IMR-90 (cell line): ENCODE data around the gene SRPK1. TPM values are rescaled to one million over a fixed set of nuclear protein-coding genes. Genes with fewer than 3 reads are reported as not detected.

Source experiments
- ATAC-seq: fragments of 200-7000 bp; cut with Tn5 transposase; 2 replicates; pipeline ENCODE4 v1.9.1; 2020; ENCODE audit warnings: low read depth, mild to moderate bottlenecking, moderate library complexity
- BruUV-seq: library from RNA; stranded (reverse); fragments of 400-500 nt; replicated peaks from 2 replicates; lab custom pipeline; 2021; lab: Mats Ljungman, UMichigan
- CTCF ChIA-PET: fragments of 300-600 bp; formaldehyde crosslinking; extraction: SDS; loops from one replicate; lab custom pipeline; 2021; ENCODE audit warnings: antibody characterized with exemption; lab: Yijun Ruan, JAX
- POLR2A ChIA-PET: fragments of 300-600 bp; sonication (Branson Sonifier 250); formaldehyde crosslinking; loops from one replicate; lab custom pipeline; 2022; ENCODE audit warnings: antibody characterized with exemption; ENCODE audit not compliant: unreplicated experiment; lab: Charles Lee
- DNase-seq: peaks from one replicate; pipeline ENCODE4 v3.0.0; 2013
- H2AFZ ChIP-seq: replicated peaks from 2 replicates; pipeline ENCODE3; 2013; ENCODE audit warnings: low read length, mild to moderate bottlenecking; ENCODE audit not compliant: poor library complexity
- H2AK5ac ChIP-seq: 2 replicates; pipeline ENCODE4 v1.6.1; 2013; ENCODE audit warnings: low read depth, low read length, inconsistent platforms
- H2AK9ac ChIP-seq: replicated peaks from 2 replicates; pipeline ENCODE3; 2013; ENCODE audit warnings: mild to moderate bottlenecking, low read depth, low read length, moderate library complexity; ENCODE audit not compliant: poor library complexity
- H2BK120ac ChIP-seq: 2 replicates; pipeline ENCODE4 v1.6.1; 2013; ENCODE audit warnings: low read depth, low read length, inconsistent platforms
- H2BK15ac ChIP-seq: 3 replicates; pipeline ENCODE4 v1.6.1; 2013; ENCODE audit warnings: low read depth, low read length, inconsistent platforms
- H2BK20ac ChIP-seq: 2 replicates; pipeline ENCODE4 v1.6.1; 2013; ENCODE audit warnings: low read depth, mild to moderate bottlenecking, inconsistent platforms, low read length, moderate library complexity
- H2BK5ac ChIP-seq: 2 replicates; pipeline ENCODE4 v1.6.1; 2013; ENCODE audit warnings: mild to moderate bottlenecking, low read depth, low read length, inconsistent platforms; ENCODE audit not compliant: poor library complexity, severe bottlenecking
- H3K14ac ChIP-seq: replicated peaks from 2 replicates; pipeline ENCODE4 v1.6.1; 2013; ENCODE audit warnings: low read depth, low read length, inconsistent platforms
- H3K18ac ChIP-seq: 2 replicates; pipeline ENCODE4 v1.6.1; 2013; ENCODE audit warnings: low read depth, low read length, control low read depth
- H3K23ac ChIP-seq: 2 replicates; pipeline ENCODE4 v1.6.1; 2013; ENCODE audit warnings: low read depth, low read length, inconsistent platforms
- H3K27ac ChIP-seq: 2 replicates; pipeline ENCODE4 v1.5.1; 2013; ENCODE audit warnings: mild to moderate bottlenecking, control low read depth, low read length; ENCODE audit not compliant: insufficient read depth
- H3K27me3 ChIP-seq: 2 replicates; pipeline ENCODE4 v1.6.1; 2013; ENCODE audit warnings: low read length; ENCODE audit not compliant: control insufficient read depth, insufficient read depth
- H3K36me3 ChIP-seq: 2 replicates; pipeline ENCODE4 v1.6.1; 2013; ENCODE audit warnings: low read length, mixed read lengths; ENCODE audit not compliant: control insufficient read depth, insufficient read depth
- H3K4ac ChIP-seq: 2 replicates; pipeline ENCODE4 v1.6.1; 2013; ENCODE audit warnings: low read depth, low read length, inconsistent platforms
- H3K4me1 ChIP-seq: 2 replicates; pipeline ENCODE4 v1.6.1; 2013; ENCODE audit warnings: low read length, mixed read lengths; ENCODE audit not compliant: control insufficient read depth, insufficient read depth
- H3K4me2 ChIP-seq: 2 replicates; pipeline ENCODE4 v1.6.1; 2013; ENCODE audit warnings: low read depth, mild to moderate bottlenecking, control low read depth, low read length, moderate library complexity
- H3K4me3 ChIP-seq: 2 replicates; pipeline ENCODE4 v1.5.1; 2013; ENCODE audit warnings: low read depth, mild to moderate bottlenecking, control low read depth, low read length, moderate library complexity; ENCODE audit not compliant: insufficient read depth
- H3K56ac ChIP-seq: 2 replicates; pipeline ENCODE4 v1.6.1; 2013; ENCODE audit warnings: low read length, inconsistent platforms; ENCODE audit not compliant: insufficient read depth; ENCODE audit errors: extremely low read depth
- H3K79me1 ChIP-seq, 2 experiments: 2 replicates each; pipeline ENCODE4 v1.6.1; 2013; ENCODE audit warnings: low read length in 2 of 2, inconsistent platforms in 1 of 2, low read depth in 1 of 2
- H3K9ac ChIP-seq: 2 replicates; pipeline ENCODE4 v1.6.1; 2013; ENCODE audit warnings: low read depth, low read length, control low read depth
- H3K9me1 ChIP-seq: 2 replicates; pipeline ENCODE4 v1.6.1; 2013; ENCODE audit warnings: low read length, inconsistent platforms; ENCODE audit not compliant: insufficient read depth
- H3K9me3 ChIP-seq: 2 replicates; pipeline ENCODE4 v1.6.1; 2013; ENCODE audit warnings: low read length; ENCODE audit not compliant: control insufficient read depth, insufficient read depth
- H4K20me1 ChIP-seq: 2 replicates; pipeline ENCODE4 v1.6.1; 2013; ENCODE audit warnings: low read length, inconsistent platforms; ENCODE audit not compliant: insufficient read depth
- H4K5ac ChIP-seq: 2 replicates; pipeline ENCODE4 v1.6.1; 2013; ENCODE audit warnings: mild to moderate bottlenecking, low read depth, low read length, control low read depth
- H4K8ac ChIP-seq, 2 experiments: 2 replicates each; pipeline ENCODE4 v1.6.1; 2013; ENCODE audit warnings: low read depth in 2 of 2, low read length in 2 of 2, control low read depth in 1 of 2, inconsistent platforms in 1 of 2
- H4K91ac ChIP-seq: 2 replicates; pipeline ENCODE4 v1.6.1; 2013; ENCODE audit warnings: low read depth, low read length, inconsistent platforms; ENCODE audit not compliant: insufficient read depth
- BHLHE40 ChIP-seq: fragments of 150-350 bp; IDR thresholded peaks from 2 replicates; pipeline ENCODE4 v1.6.1; 2016; ENCODE audit warnings: mild to moderate bottlenecking, low read depth, low read length
- CEBPB ChIP-seq: IDR thresholded peaks from 2 replicates; pipeline ENCODE4 v1.6.1; 2012; ENCODE audit warnings: low read depth, low read length, improper control_type of control experiment
- CHD1 ChIP-seq: IDR thresholded peaks from 2 replicates; pipeline ENCODE4 v1.6.1; 2012; ENCODE audit warnings: low read depth, low read length, improper control_type of control experiment
- FOS ChIP-seq: fragments of 150-350 bp; IDR thresholded peaks from 2 replicates; pipeline ENCODE4 v1.6.1; 2016; ENCODE audit warnings: low read depth, low read length
- MAFK ChIP-seq: IDR thresholded peaks from 2 replicates; pipeline ENCODE4 v1.6.1; 2012; ENCODE audit warnings: low read depth, low read length, improper control_type of control experiment
- MAZ ChIP-seq: IDR thresholded peaks from 2 replicates; pipeline ENCODE4 v1.6.1; 2012; ENCODE audit warnings: low read depth, mild to moderate bottlenecking, low read length, improper control_type of control experiment, moderate library complexity, borderline replicate concordance
- MXI1 ChIP-seq: IDR thresholded peaks from 2 replicates; pipeline ENCODE4 v1.6.1; 2012; ENCODE audit warnings: low read depth, mild to moderate bottlenecking, low read length, moderate library complexity, borderline replicate concordance
- NFE2L2 ChIP-seq: fragments of 150-350 bp; IDR thresholded peaks from 2 replicates; pipeline ENCODE4 v1.6.1; 2016; ENCODE audit warnings: low read depth, mild to moderate bottlenecking, low read length
- POLR2A ChIP-seq: IDR thresholded peaks from 2 replicates; pipeline ENCODE4 v1.6.1; 2012; ENCODE audit warnings: mild to moderate bottlenecking, low read depth, low read length
- RAD21 ChIP-seq: IDR thresholded peaks from 2 replicates; pipeline ENCODE4 v1.6.1; 2012; ENCODE audit warnings: low read length, improper control_type of control experiment
- RCOR1 ChIP-seq: IDR thresholded peaks from 2 replicates; pipeline ENCODE4 v1.6.1; 2012; ENCODE audit warnings: mild to moderate bottlenecking, low read length, improper control_type of control experiment; ENCODE audit not compliant: insufficient replicate concordance
- RFX5 ChIP-seq: IDR thresholded peaks from 2 replicates; pipeline ENCODE4 v1.8.0; 2012; ENCODE audit warnings: low read depth, mild to moderate bottlenecking, low read length, moderate library complexity
- SMC3 ChIP-seq: fragments of 150-350 bp; IDR thresholded peaks from 2 replicates; pipeline ENCODE4 v1.6.1; 2016; ENCODE audit warnings: low read depth, mild to moderate bottlenecking, antibody characterized with exemption, low read length, moderate library complexity
- WGBS, 2 experiments: methylation state at CpG; one replicate each; pipeline versions ENCODE4 v1.1.5 to v1.1.7; 2013; ENCODE audit warnings: missing lambda C conversion rate in 2 of 2; ENCODE audit not compliant: insufficient read length in 1 of 2; ENCODE audit errors: extremely low coverage in 2 of 2; 5-methylcytosine and 5-hydroxymethylcytosine counted together
- dilution Hi-C: fragments of 300-500 bp; cut with HindIII; formaldehyde crosslinking; loops from one replicate; pipeline ENCODE4 v1.14.3; 2018; ENCODE audit warnings: low sequenced_read_pairs; ENCODE audit not compliant: unreplicated experiment
- in situ Hi-C: fragments of 300-500 bp; cut with MboI; formaldehyde crosslinking; loops from 3 replicates; pipeline ENCODE4 v1.14.3; 2019; ENCODE audit warnings: low sequenced_read_pairs, inconsistent platforms, mixed read lengths
- intact Hi-C: fragments of 100-400 bp; cut with micrococcal nuclease; formaldehyde crosslinking; loops from 2 replicates; pipeline ENCODE4 v1.10.0; 2022
- polyA plus RNA-seq, 3 experiments: library from polyadenylated mRNA; depleted of rRNA; stranded (reverse); fragments of >200 nt; gene quantifications; 2 replicates each; pipeline ENCODE4 v1.2.3, GENCODE V29; 2012; ENCODE audit warnings: low replicate concordance in 1 of 3
- total RNA-seq: library from RNA; depleted of rRNA; stranded (reverse); fragments of >200 nt; gene quantifications from 2 replicates; pipeline ENCODE4 v1.2.3, GENCODE V29; 2012
- TF ChIP-seq, protein P1 (sequence below): fragments of 150-350 bp; IDR thresholded peaks from 2 replicates; pipeline ENCODE4 v1.6.1; 2016; ENCODE audit warnings: low read depth, mild to moderate bottlenecking, low read length, moderate library complexity, borderline replicate concordance
- TF ChIP-seq, protein P2 (sequence below): conservative IDR thresholded peaks from 2 replicates; pipeline ENCODE4 v1.5.1; 2012; ENCODE audit warnings: mild to moderate bottlenecking, low read depth, low read length, improper control_type of control experiment
- TF ChIP-seq, protein P3 (sequence below): fragments of 150-350 bp; IDR thresholded peaks from 2 replicates; pipeline ENCODE4 v1.6.1; 2017; ENCODE audit warnings: mild to moderate bottlenecking, antibody characterized with exemption, low read length, low read depth

Gene SRPK1
- total and polyA plus RNA-seq, 2 of the 4 experiments (the other 2 are of a cell fraction), result 22.5 to 44.6 TPM

DNA sequence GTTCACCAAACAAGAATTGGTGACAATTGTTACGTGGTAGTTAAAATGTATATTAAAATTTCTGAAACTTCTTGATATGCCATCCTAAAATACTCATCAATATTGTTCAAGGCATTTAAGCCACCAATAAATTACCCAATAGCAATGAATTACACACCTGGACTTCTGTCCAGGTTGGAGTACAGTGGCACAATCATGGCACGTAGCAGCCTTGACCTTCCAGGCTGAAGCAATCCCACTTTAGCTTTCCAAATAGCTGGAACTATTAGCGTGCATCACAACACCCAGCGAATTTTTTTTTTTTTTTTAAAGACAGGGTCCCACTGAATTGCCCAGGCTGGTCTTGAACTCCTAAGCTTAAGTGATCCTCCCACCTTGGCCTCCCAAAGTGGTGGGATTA, 17.2 kb downstream of the SRPK1 start:
- no peak overlapping the region for H2AK9ac ChIP-seq
- no peak overlapping the region for H2BK5ac ChIP-seq
- H3K4me2 ChIP-seq, result no peak overlapping the region
- no peak overlapping the region for H3K18ac ChIP-seq
- H3K27ac ChIP-seq, result no peak overlapping the region
- H2AFZ ChIP-seq, result no peak overlapping the region
- H3K4me3 ChIP-seq, result no peak overlapping the region
- no TSS peak for BruUV-seq
- in situ Hi-C loops, result no loop called here
- H3K9ac ChIP-seq, result no peak overlapping the region
- ChIA-PET POLR2A (no interaction called here), CTCF (interaction anchor here (0.5 kb wide), 1 partner anchor 175 kb away, joined by 3 read pairs; no protein-coding TSS in a partner anchor)
- H2AK5ac ChIP-seq, result no peak overlapping the region
- H3K4ac ChIP-seq, result no peak overlapping the region
- no peak overlapping the region for H2BK20ac ChIP-seq
- no peak for DNase-seq
- TF ChIP-seq SMC3 (no peak), RCOR1 (no peak), BHLHE40 (no peak), MAFK (no peak), CEBPB (no peak), MAZ (no peak), CHD1 (no peak), NFE2L2 (no peak), RFX5 (no peak), RAD21 (no peak), POLR2A (no peak), MXI1 (no peak), FOS (no peak)
- TF ChIP-seq, protein P1, sequence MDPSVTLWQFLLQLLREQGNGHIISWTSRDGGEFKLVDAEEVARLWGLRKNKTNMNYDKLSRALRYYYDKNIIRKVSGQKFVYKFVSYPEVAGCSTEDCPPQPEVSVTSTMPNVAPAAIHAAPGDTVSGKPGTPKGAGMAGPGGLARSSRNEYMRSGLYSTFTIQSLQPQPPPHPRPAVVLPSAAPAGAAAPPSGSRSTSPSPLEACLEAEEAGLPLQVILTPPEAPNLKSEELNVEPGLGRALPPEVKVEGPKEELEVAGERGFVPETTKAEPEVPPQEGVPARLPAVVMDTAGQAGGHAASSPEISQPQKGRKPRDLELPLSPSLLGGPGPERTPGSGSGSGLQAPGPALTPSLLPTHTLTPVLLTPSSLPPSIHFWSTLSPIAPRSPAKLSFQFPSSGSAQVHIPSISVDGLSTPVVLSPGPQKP, result no peak
- TF ChIP-seq, protein P2, sequence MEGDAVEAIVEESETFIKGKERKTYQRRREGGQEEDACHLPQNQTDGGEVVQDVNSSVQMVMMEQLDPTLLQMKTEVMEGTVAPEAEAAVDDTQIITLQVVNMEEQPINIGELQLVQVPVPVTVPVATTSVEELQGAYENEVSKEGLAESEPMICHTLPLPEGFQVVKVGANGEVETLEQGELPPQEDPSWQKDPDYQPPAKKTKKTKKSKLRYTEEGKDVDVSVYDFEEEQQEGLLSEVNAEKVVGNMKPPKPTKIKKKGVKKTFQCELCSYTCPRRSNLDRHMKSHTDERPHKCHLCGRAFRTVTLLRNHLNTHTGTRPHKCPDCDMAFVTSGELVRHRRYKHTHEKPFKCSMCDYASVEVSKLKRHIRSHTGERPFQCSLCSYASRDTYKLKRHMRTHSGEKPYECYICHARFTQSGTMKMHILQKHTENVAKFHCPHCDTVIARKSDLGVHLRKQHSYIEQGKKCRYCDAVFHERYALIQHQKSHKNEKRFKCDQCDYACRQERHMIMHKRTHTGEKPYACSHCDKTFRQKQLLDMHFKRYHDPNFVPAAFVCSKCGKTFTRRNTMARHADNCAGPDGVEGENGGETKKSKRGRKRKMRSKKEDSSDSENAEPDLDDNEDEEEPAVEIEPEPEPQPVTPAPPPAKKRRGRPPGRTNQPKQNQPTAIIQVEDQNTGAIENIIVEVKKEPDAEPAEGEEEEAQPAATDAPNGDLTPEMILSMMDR, result no peak
- TF ChIP-seq, protein P3, sequence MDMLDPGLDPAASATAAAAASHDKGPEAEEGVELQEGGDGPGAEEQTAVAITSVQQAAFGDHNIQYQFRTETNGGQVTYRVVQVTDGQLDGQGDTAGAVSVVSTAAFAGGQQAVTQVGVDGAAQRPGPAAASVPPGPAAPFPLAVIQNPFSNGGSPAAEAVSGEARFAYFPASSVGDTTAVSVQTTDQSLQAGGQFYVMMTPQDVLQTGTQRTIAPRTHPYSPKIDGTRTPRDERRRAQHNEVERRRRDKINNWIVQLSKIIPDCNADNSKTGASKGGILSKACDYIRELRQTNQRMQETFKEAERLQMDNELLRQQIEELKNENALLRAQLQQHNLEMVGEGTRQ, result no peak
- no peak overlapping the region for H4K91ac ChIP-seq
- H3K9me3 ChIP-seq, result no peaks in the 10 kb centered on the region; the same call in 1 of the 2 replicates
- ATAC-seq, result no peak
- H3K79me1 ChIP-seq, result peaks cover 48 to 73% of the 10 kb centered on the region in 2 experiments
- WGBS, 2 experiments, result no CpG with 5 or more reads among the region's 4 CpGs
- H3K56ac ChIP-seq, result no peak overlapping the region
- peaks cover 3% of the 10 kb centered on the region; the same call in 1 of the 2 replicates for H3K9me1 ChIP-seq
- H2BK120ac ChIP-seq, result no peak overlapping the region
- intact Hi-C loops, result no loop called here
- no peak overlapping the region for H3K23ac ChIP-seq
- H4K5ac ChIP-seq, result no peak overlapping the region
- peaks cover 7% of the 10 kb centered on the region; the same call in 1 of the 2 replicates for H4K20me1 ChIP-seq
- peaks cover 7% of the 10 kb centered on the region; the same call in 1 of the 2 replicates for H3K36me3 ChIP-seq
- peaks cover 5% of the 10 kb centered on the region for H3K4me1 ChIP-seq
- H2BK15ac ChIP-seq, result no peak overlapping the region
- no peak overlapping the region for H4K8ac ChIP-seq
- no peak overlapping the region for H3K14ac ChIP-seq
- no peaks in the 10 kb centered on the region for H3K27me3 ChIP-seq
- dilution Hi-C loops, result no loop called here
